GM12865 (cell line): ENCODE data around the gene NAT8L.

Experiments used
- DNase-seq: peaks from one replicate; pipeline ENCODE4 v3.0.0; 2010; ENCODE audit warnings: low read depth
- H3K4me3 ChIP-seq: 2 replicates; pipeline ENCODE4 v1.5.1; 2011; ENCODE audit warnings: mild to moderate bottlenecking, low read depth, low read length, control low read depth
- CTCF ChIP-seq: IDR thresholded peaks from 2 replicates; pipeline ENCODE4 v1.5.1; 2011; ENCODE audit warnings: low read length, control low read depth, low read depth, inconsistent platforms; ENCODE audit not compliant: insufficient read depth; ENCODE audit errors: missing control alignments

The NAT8L gene

GRCh38 chr4:2116687-2117400 is 57.7 kb downstream of the NAT8L start:
- no peak for DNase-seq
- no peak overlapping the region for H3K4me3 ChIP-seq

More at GRCh38 chr4:2116687-2117400, 57.7 kb downstream of the NAT8L start:
- no peak for TF ChIP-seq CTCF
